ENCODE data around the gene KLHL24. TPM values are rescaled to one million over a fixed set of nuclear protein-coding genes. Genes with fewer than 3 reads are reported as not detected.
"Not testable (repeated sequence)": the region's sequence is repeated elsewhere in the genome, so short reads cannot be mapped to it uniquely, and the experiment has no call there.

KLHL24 gene
- total RNA-seq, 1 experiment from 2014 or later: 17.7 TPM

- Mint-ChIP-seq H3K4me1 (peaks cover 6 to 8% of the 10 kb centered on the region in 2 experiments; a peak in 3 of 4 replicates), H3K36me3 (ENCODE audit: insufficient read depth in 1 of 3, low read depth in 3 of 3) (peaks cover 0 to 8% (median 0%) of the 10 kb centered on the region in 3 experiments; a peak in 2 of 7 replicates), H3K4me3 (no peak overlapping the region; a peak in 1 of 5 replicates), H3K27ac (no peak overlapping the region), H3K9me3 (no peaks in the 10 kb centered on the region), H3K27me3 (ENCODE audit: low read depth) (no peaks in the 10 kb centered on the region)
- Histone ChIP-seq H2BK120ac (ENCODE audit: low read depth, low read length, poor library complexity, severe bottlenecking) (no peak overlapping the region), H2AK5ac (ENCODE audit: insufficient read length, low read length) (no peak overlapping the region), H2BK20ac (ENCODE audit: low read depth, low read length, poor library complexity, severe bottlenecking) (no peak overlapping the region), H2AFZ (ENCODE audit: low read length) (no peak overlapping the region), H4K91ac (ENCODE audit: insufficient read length, low read depth, low read length) (no peak overlapping the region), H3K79me1 (ENCODE audit: insufficient read depth, low read depth, low read length, poor library complexity, severe bottlenecking) (peaks cover 3% of the 10 kb centered on the region), H3K27ac (ENCODE audit: insufficient read length, low read depth, low read length) (no peak overlapping the region), H2BK15ac (ENCODE audit: low read depth, low read length) (no peak overlapping the region), H3K23me2 (ENCODE audit: insufficient read length, low read depth, low read length, poor library complexity, severe bottlenecking) (no peaks in the 10 kb centered on the region), H2BK12ac (ENCODE audit: insufficient read length, low read depth, low read length) (no peak overlapping the region), H4K20me1 (ENCODE audit: control insufficient read depth, insufficient read depth, insufficient read length) (no peaks in the 10 kb centered on the region), H4K5ac (ENCODE audit: insufficient read length, low read depth, low read length) (no peak overlapping the region), H3K27me3 (ENCODE audit: insufficient read depth, low read length) (no peaks in the 10 kb centered on the region), H3K4ac (ENCODE audit: low read depth, low read length) (no peak overlapping the region), H3T11ph (ENCODE audit: low read length) (no peak overlapping the region), H3K14ac (ENCODE audit: insufficient read depth, low read length) (no peak overlapping the region), H3K4me2 (ENCODE audit: insufficient read depth, insufficient read length, low read length) (no peak overlapping the region), H4K8ac (replicated peaks; ENCODE audit: insufficient read length, low read depth, low read length) (no peak overlapping the region), H3K9me3 (ENCODE audit: control insufficient read depth, low read depth, low read length) (no peaks in the 10 kb centered on the region), H3K56ac (ENCODE audit: insufficient read length, low read depth, low read length) (no peak overlapping the region), H2BK5ac (ENCODE audit: insufficient read length, low read length) (no peak overlapping the region), H3K4me1 (ENCODE audit: insufficient read depth, low read length) (no peaks in the 10 kb centered on the region), H3K23ac (ENCODE audit: insufficient read length, low read depth, low read length) (no peak overlapping the region), H3K9ac (ENCODE audit: extremely low read depth, insufficient read length, low read length) (no peak overlapping the region), H3K18ac (ENCODE audit: insufficient read length, low read depth, low read length) (no peak overlapping the region), H3K79me2 (ENCODE audit: insufficient read depth, low read length) (no peaks in the 10 kb centered on the region; the same call in 1 of the 2 replicates)
- TF ChIP-seq, protein P1, sequence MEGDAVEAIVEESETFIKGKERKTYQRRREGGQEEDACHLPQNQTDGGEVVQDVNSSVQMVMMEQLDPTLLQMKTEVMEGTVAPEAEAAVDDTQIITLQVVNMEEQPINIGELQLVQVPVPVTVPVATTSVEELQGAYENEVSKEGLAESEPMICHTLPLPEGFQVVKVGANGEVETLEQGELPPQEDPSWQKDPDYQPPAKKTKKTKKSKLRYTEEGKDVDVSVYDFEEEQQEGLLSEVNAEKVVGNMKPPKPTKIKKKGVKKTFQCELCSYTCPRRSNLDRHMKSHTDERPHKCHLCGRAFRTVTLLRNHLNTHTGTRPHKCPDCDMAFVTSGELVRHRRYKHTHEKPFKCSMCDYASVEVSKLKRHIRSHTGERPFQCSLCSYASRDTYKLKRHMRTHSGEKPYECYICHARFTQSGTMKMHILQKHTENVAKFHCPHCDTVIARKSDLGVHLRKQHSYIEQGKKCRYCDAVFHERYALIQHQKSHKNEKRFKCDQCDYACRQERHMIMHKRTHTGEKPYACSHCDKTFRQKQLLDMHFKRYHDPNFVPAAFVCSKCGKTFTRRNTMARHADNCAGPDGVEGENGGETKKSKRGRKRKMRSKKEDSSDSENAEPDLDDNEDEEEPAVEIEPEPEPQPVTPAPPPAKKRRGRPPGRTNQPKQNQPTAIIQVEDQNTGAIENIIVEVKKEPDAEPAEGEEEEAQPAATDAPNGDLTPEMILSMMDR (conservative IDR thresholded peaks at IDR 0.05): no peak
- no peak for DNase-seq
- no CpG with 5 or more reads among the region's 6 CpGs for WGBS (ENCODE audit: extremely low coverage, insufficient read length, low lambda C conversion rate)
These were observed 2.9 kb downstream of the KLHL24 start for GRCh38 chr3:183638101-183638852.

- not testable (repeated sequence) for H3K4ac ChIP-seq (ENCODE audit: low read depth, low read length); H3K27me3 Mint-ChIP-seq (ENCODE audit: low read depth); H3K27ac Mint-ChIP-seq; H2BK15ac ChIP-seq (ENCODE audit: low read depth, low read length); H3K79me2 ChIP-seq (ENCODE audit: insufficient read depth, low read length); H3K4me1 ChIP-seq (ENCODE audit: insufficient read depth, low read length); H3K4me1 Mint-ChIP-seq; H4K8ac ChIP-seq (replicated peaks; ENCODE audit: insufficient read length, low read depth, low read length); H2BK20ac ChIP-seq (ENCODE audit: low read depth, low read length, poor library complexity, severe bottlenecking); H3K9me3 Mint-ChIP-seq; H2AK5ac ChIP-seq (ENCODE audit: insufficient read length, low read length); H4K91ac ChIP-seq (ENCODE audit: insufficient read length, low read depth, low read length); H3T11ph ChIP-seq (ENCODE audit: low read length); H3K23me2 ChIP-seq (ENCODE audit: insufficient read length, low read depth, low read length, poor library complexity, severe bottlenecking); H3K27ac ChIP-seq (ENCODE audit: insufficient read length, low read depth, low read length); H3K27me3 ChIP-seq (ENCODE audit: insufficient read depth, low read length); DNase-seq; H3K9ac ChIP-seq (ENCODE audit: extremely low read depth, insufficient read length, low read length); H4K5ac ChIP-seq (ENCODE audit: insufficient read length, low read depth, low read length); H2BK5ac ChIP-seq (ENCODE audit: insufficient read length, low read length); H2BK120ac ChIP-seq (ENCODE audit: low read depth, low read length, poor library complexity, severe bottlenecking); H3K18ac ChIP-seq (ENCODE audit: insufficient read length, low read depth, low read length); H3K4me2 ChIP-seq (ENCODE audit: insufficient read depth, insufficient read length, low read length); H3K4me3 Mint-ChIP-seq; H2BK12ac ChIP-seq (ENCODE audit: insufficient read length, low read depth, low read length); H3K9me3 ChIP-seq (ENCODE audit: control insufficient read depth, low read depth, low read length); H4K20me1 ChIP-seq (ENCODE audit: control insufficient read depth, insufficient read depth, insufficient read length); H2AFZ ChIP-seq (ENCODE audit: low read length); H3K79me1 ChIP-seq (ENCODE audit: insufficient read depth, low read depth, low read length, poor library complexity, severe bottlenecking); H3K56ac ChIP-seq (ENCODE audit: insufficient read length, low read depth, low read length); H3K23ac ChIP-seq (ENCODE audit: insufficient read length, low read depth, low read length); H3K14ac ChIP-seq (ENCODE audit: insufficient read depth, low read length)
- peaks cover 0 to 13% (median 3%) of the 10 kb centered on the region in 3 experiments; a peak in 4 of 7 replicates for H3K36me3 Mint-ChIP-seq (ENCODE audit: insufficient read depth in 1 of 3, low read depth in 3 of 3)
- no CpG with 5 or more reads among the region's 11 CpGs for WGBS (ENCODE audit: extremely low coverage, insufficient read length, low lambda C conversion rate)
These were observed 5.2 kb downstream of the KLHL24 start for GRCh38 chr3:183640635-183641034.

Data from H9 (cell line).